ENCODE results near the gene AUTS2.

AUTS2 gene

GRCh38 chr7:69699931-69700330 is 101.7 kb downstream of the AUTS2 start:
- no peaks in the 10 kb centered on the region for H3K4me1 ChIP-seq (ENCODE audit: control insufficient read depth in 1 of 2, insufficient read depth in 1 of 2, low read depth in 1 of 2, low read length in 1 of 2)
- TF ChIP-seq CTCF (IDR thresholded peaks at IDR 0.05): no peak
- no peak overlapping the region for H3K27ac ChIP-seq
- no peaks in the 10 kb centered on the region for H3K27me3 ChIP-seq
- no peaks in the 10 kb centered on the region for H3K36me3 ChIP-seq
- H3K4me3 ChIP-seq (ENCODE audit: low read depth in 1 of 2, low read length in 1 of 2): no peak overlapping the region
- no peaks in the 10 kb centered on the region for H3K9me3 ChIP-seq

- no peaks in the 10 kb centered on the region for H3K9me3 ChIP-seq
- no peaks in the 10 kb centered on the region for H3K27me3 ChIP-seq
- TF ChIP-seq CTCF (IDR thresholded peaks at IDR 0.05): no peak
- H3K4me3 ChIP-seq (ENCODE audit: low read depth in 1 of 2, low read length in 1 of 2): no peak overlapping the region
- no peaks in the 10 kb centered on the region for H3K36me3 ChIP-seq
- no peak overlapping the region for H3K27ac ChIP-seq
- H3K4me1 ChIP-seq (ENCODE audit: control insufficient read depth in 1 of 2, insufficient read depth in 1 of 2, low read depth in 1 of 2, low read length in 1 of 2): no peaks in the 10 kb centered on the region
These were observed 102.1 kb downstream of the AUTS2 start for GRCh38 chr7:69700331-69700730.

GRCh38 chr7:69701288-69701687 is 103.0 kb downstream of the AUTS2 start:
- H3K36me3 ChIP-seq: no peaks in the 10 kb centered on the region
- no peaks in the 10 kb centered on the region for H3K4me1 ChIP-seq (ENCODE audit: control insufficient read depth in 1 of 2, insufficient read depth in 1 of 2, low read depth in 1 of 2, low read length in 1 of 2)
- H3K27ac ChIP-seq: no peak overlapping the region
- H3K4me3 ChIP-seq (ENCODE audit: low read depth in 1 of 2, low read length in 1 of 2): no peak overlapping the region
- no peaks in the 10 kb centered on the region for H3K9me3 ChIP-seq
- no peak for TF ChIP-seq CTCF (IDR thresholded peaks at IDR 0.05)
- no peaks in the 10 kb centered on the region for H3K27me3 ChIP-seq

GRCh38 chr7:69702357-69702756 is 104.1 kb downstream of the AUTS2 start:
- H3K27me3 ChIP-seq: no peaks in the 10 kb centered on the region
- no peaks in the 10 kb centered on the region for H3K4me1 ChIP-seq (ENCODE audit: control insufficient read depth in 1 of 2, insufficient read depth in 1 of 2, low read depth in 1 of 2, low read length in 1 of 2)
- no peak for TF ChIP-seq CTCF (IDR thresholded peaks at IDR 0.05)

GRCh38 chr7:69703099-69703498 is 104.8 kb downstream of the AUTS2 start:
- Histone ChIP-seq H3K36me3 (no peaks in the 10 kb centered on the region), H3K4me1 (ENCODE audit: control insufficient read depth in 1 of 2, insufficient read depth in 1 of 2, low read depth in 1 of 2, low read length in 1 of 2) (no peaks in the 10 kb centered on the region), H3K9me3 (no peaks in the 10 kb centered on the region), H3K27me3 (no peaks in the 10 kb centered on the region), H3K4me3 (ENCODE audit: low read depth in 1 of 2, low read length in 1 of 2) (no peak overlapping the region), H3K27ac (no peak overlapping the region)
- no peak for TF ChIP-seq CTCF (IDR thresholded peaks at IDR 0.05)

More at GRCh38 chr7:69702357-69702756, 104.1 kb downstream of the AUTS2 start:
- Histone ChIP-seq H3K4me3 (ENCODE audit: low read depth in 1 of 2, low read length in 1 of 2) (no peak overlapping the region), H3K9me3 (no peaks in the 10 kb centered on the region), H3K27ac (no peak overlapping the region), H3K36me3 (no peaks in the 10 kb centered on the region)

GRCh38 chr7:69706070-69706469 is 107.8 kb downstream of the AUTS2 start:
- Histone ChIP-seq H3K4me3 (ENCODE audit: low read depth in 1 of 2, low read length in 1 of 2) (no peak overlapping the region), H3K4me1 (ENCODE audit: control insufficient read depth in 1 of 2, insufficient read depth in 1 of 2, low read depth in 1 of 2, low read length in 1 of 2) (no peaks in the 10 kb centered on the region), H3K36me3 (no peaks in the 10 kb centered on the region), H3K27me3 (no peaks in the 10 kb centered on the region), H3K9me3 (no peaks in the 10 kb centered on the region), H3K27ac (no peak overlapping the region)
- TF ChIP-seq CTCF (IDR thresholded peaks at IDR 0.05): no peak

Data from neutrophil (primary cell).